IPS-11a (cell line): ENCODE measurements around the gene RIPOR2.

Source experiments
- H3K4me3 ChIP-seq: one replicate; pipeline ENCODE4 v1.5.1; 2013; ENCODE audit warnings: low read depth, low read length, control low read depth

Gene RIPOR2

GRCh38 chr6:24851086-24851485 lies 84.7 kb downstream of the RIPOR2 start:
- H3K4me3 ChIP-seq, result no peak overlapping the region

GRCh38 chr6:24849713-24850112 lies 86.0 kb downstream of the RIPOR2 start:
- no peak overlapping the region for H3K4me3 ChIP-seq

- H3K4me3 ChIP-seq, result no peak overlapping the region
These were observed 87.3 kb downstream of the RIPOR2 start for GRCh38 chr6:24848461-24848860.

- H3K4me3 ChIP-seq, result no peak overlapping the region
These were observed 88.4 kb downstream of the RIPOR2 start for GRCh38 chr6:24847402-24847801.

GRCh38 chr6:24845578-24845977 lies 90.2 kb downstream of the RIPOR2 start:
- no peak overlapping the region for H3K4me3 ChIP-seq

- H3K4me3 ChIP-seq, result no peak overlapping the region
These were observed 90.9 kb downstream of the RIPOR2 start for GRCh38 chr6:24844903-24845302.

GRCh38 chr6:24844061-24844460 lies 91.7 kb downstream of the RIPOR2 start:
- H3K4me3 ChIP-seq, result no peak overlapping the region

GRCh38 chr6:24840187-24840586 lies 95.6 kb downstream of the RIPOR2 start:
- no peak overlapping the region for H3K4me3 ChIP-seq

GRCh38 chr6:24838994-24839393 lies 96.8 kb downstream of the RIPOR2 start:
- no peak overlapping the region for H3K4me3 ChIP-seq

GRCh38 chr6:24838081-24838480 lies 97.7 kb downstream of the RIPOR2 start:
- no peak overlapping the region for H3K4me3 ChIP-seq

- H3K4me3 ChIP-seq, result no peak overlapping the region
These were observed 99.7 kb downstream of the RIPOR2 start for GRCh38 chr6:24836109-24836508.

GRCh38 chr6:24833711-24834386 lies 101.9 kb downstream of the RIPOR2 start:
- H3K4me3 ChIP-seq, result no peak overlapping the region

GRCh38 chr6:24832794-24833193 lies 103.0 kb downstream of the RIPOR2 start:
- no peak overlapping the region for H3K4me3 ChIP-seq

- H3K4me3 ChIP-seq, result no peak overlapping the region
These were observed 103.7 kb downstream of the RIPOR2 start for GRCh38 chr6:24831771-24832716.

GRCh38 chr6:24829657-24830056 lies 106.1 kb downstream of the RIPOR2 start:
- no peak overlapping the region for H3K4me3 ChIP-seq

GRCh38 chr6:24827970-24828369 lies 107.8 kb downstream of the RIPOR2 start:
- H3K4me3 ChIP-seq, result no peak overlapping the region

- no peak overlapping the region for H3K4me3 ChIP-seq
These were observed 108.6 kb downstream of the RIPOR2 start for GRCh38 chr6:24827162-24827561.

GRCh38 chr6:24825130-24825630 lies 110.6 kb downstream of the RIPOR2 start:
- no peak overlapping the region for H3K4me3 ChIP-seq

- no peak overlapping the region for H3K4me3 ChIP-seq
These were observed 111.4 kb downstream of the RIPOR2 start for GRCh38 chr6:24824142-24824938.

- H3K4me3 ChIP-seq, result no peak overlapping the region
These were observed 112.6 kb downstream of the RIPOR2 start for GRCh38 chr6:24823185-24823584.

- H3K4me3 ChIP-seq, result no peak overlapping the region
These were observed 113.1 kb downstream of the RIPOR2 start for GRCh38 chr6:24822696-24823095.
